Activated effector memory CD4-positive, alpha-beta T cell treated with anti-CD3 and anti-CD28 coated beads, Interleukin-2, amount 50 U/mL, for 16 hours (primary cell): ENCODE results near the gene NAGLU.
A peak's percentile ranks its signal among the peaks of the same experiment; 100 is the strongest.

Experiments
- DNase-seq: peaks from one replicate; pipeline ENCODE4 v3.0.0-alpha.2; 2020

Gene NAGLU

DNA sequence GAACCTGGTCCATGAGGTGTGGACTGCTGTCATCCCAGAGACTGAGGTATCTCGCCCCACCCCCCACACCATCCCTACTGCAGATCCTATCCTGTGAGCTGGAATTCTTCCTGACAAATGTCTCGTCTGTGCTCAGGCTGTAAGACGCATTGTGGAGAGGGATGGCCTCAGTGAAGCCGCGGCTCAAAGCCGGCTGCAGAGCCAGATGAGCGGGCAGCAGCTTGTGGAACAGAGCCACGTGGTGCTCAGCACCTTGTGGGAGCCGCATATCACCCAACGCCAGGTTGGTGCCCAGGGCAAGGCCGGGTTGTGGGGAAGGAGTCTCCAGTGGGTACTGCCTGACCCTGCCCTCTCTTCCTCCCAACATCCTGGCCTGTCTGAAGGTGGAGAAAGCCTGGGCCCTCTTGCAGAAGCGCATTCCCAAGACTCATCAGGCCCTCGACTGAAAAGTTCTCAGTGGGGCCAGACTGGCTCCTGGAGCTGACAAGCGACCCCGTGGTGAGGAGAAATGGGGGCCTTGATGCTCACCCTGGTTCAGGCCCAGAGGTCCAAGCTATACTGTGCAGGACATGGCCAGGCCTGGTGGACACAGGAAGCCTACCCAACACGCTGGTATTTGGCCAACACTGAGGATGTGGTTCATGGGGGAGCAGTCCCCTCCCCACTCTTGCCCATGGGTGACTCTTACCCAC is 29.6 kb downstream of the NAGLU start:
- DNase-seq = no peak

DNA sequence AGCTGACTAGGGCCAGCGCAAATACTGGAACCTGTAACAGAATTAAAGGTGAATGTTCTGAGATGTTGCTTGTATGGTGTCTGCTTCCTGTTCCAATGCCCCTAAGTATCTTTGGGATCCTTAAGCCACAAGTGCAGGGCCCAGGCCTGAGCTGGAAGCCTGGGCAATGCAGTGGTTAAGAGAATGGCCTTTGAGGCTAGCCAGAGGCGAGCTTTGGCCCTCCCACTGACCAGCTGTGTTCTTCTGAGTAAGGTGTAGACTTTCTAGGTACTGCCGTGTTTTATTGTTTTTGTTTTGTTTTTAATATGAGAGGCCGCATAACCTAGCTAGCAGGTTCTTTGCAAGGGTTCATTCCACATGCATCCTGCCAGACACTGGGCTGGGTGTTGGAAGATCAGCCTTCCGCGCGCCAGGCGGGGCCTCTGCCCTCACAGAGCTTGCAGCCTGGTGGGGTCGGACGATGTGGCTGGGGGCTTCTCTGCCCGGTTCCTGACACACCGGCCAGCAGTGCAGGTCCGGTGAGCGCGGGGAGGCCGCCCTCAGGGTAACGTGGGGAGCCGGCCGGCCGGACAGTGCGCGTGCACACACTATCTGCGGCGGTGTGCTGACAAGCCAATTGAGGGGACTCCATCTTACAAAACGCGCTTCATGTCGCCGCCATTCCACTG is 30.3 kb downstream of the NAGLU start:
- DNase-seq = no peak

DNA sequence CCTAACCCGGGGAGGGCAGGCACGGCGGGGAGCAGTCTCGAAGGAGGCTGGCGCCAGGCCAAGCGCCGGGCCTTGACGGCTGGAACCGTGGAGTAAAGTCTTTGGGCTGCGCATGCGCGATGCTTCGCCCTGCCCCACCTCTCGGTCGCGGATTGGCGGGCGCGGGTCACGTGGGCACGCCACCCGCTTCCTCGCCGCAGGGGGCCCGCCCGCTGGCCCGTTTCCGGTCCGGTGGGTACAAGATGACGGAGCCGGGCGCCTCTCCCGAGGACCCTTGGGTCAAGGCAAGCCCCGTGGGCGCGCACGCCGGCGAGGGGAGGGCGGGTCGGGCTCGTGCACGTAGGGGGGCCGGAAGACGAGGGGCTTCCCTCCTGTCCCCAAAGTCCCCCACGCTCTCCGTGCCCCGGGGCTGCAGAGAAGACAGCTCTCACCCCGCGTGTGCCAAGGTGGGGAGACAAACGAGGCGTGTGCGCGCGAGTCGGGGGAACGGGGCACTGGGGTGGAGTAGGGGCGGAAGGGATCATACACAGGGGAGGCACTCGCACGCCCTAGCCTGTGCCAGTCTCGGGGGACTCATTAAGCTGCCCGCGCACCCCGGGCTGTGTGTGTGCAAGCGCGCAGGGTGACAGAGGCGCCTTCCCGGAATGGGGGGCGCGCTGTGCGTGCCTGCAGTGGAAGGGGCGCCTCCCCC is 31.0 kb downstream of the NAGLU start, which contains the start of gene MLX:
TSS of gene MLX (plus strand) at position 218 of the 691 bp plus-strand sequence. CDS start at position 243, 25 bp downstream.
- peak; percentile 97 for DNase-seq

DNA sequence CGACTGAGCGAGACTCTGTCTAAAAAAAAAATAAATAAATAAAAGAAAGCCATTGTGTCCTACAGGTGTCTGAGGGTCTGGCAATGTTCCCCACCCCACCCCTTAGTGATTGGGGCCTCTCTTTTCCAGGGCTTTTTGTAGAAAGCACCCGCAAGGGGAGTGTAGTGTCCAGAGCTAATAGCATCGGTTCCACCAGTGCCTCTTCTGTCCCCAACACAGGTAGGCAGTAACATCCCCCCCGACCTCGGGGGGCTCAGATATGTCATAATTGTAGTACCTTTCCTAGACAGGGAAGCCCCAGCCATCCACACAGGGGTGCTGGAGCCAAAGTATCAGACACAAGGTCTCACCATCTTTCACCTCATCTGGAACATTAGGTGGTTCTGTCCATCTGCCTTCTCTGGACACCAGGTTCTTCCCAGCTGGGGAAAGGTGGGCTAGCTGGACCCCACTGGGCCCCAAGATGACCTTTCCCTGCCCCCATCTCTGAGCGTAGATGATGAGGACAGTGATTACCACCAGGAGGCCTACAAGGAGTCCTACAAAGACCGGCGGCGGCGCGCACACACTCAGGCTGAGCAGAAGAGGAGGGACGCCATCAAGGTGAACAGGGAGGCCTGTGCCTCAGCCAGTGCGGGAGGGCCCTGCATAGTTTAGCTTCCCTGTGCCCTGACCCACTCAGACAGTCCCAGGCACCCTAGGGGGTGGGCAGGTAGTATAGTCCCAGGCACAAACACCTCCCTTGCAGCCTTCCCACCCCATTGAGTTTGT is 32.5 kb downstream of the NAGLU start:
- no peak for DNase-seq

DNA sequence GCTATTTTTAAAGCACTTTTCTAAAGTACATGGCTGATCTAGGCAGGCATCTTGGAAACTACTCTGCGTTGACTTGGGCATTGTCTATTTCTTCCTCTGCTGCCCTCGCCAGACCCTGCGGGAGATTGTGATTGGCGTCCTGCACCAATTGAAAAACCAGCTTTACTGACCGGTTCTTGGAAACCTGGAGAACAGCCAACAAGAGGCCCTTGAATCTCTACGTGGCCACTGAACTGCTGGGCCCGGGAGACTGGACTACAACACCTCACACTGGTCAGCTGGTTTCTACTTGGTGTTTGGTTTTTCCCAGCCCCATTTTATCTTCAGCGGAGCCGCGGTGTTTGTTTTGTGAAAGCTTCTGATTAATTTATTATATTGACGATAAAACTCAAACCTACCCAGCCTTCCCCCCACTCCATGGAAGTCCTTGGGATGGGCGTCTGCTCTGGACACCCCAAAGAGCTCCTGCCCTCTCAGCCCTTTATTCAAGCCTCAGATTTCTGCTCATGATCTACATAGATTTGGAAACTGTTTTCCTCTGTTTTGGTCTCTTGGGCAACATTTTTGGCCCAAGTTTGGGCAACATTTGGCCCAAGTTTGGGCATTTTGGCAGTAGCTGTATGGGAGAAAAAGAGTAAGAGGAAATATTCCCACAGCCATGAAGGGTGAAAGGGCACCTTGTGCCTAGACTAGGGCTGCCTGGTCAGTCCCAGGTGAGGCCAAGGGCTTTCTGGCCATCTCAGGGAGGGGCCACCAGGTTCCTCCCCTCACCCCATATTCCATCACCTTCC is 35.6 kb downstream of the NAGLU start:
- no peak for DNase-seq

DNA sequence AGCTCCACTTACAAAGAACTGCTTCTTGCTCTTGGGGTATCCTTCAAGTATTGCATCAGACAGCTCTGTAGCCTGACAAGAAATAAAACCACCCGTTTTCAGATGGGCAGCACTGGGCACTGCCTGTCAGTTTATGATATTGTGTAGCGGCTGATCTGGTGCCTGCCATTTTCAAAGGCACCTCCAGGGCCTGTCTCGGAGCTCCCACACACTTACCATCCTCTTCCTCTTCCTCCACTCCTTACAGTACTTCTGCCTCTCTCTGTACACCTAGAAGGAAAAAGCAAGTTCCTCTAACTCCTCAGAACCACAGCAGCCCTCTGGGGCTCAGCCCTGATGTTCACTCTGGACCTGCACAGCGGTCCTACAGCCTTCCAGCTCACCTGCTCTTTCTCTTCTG is 37.1 kb downstream of the NAGLU start:
- peak; percentile 30 for DNase-seq

DNA sequence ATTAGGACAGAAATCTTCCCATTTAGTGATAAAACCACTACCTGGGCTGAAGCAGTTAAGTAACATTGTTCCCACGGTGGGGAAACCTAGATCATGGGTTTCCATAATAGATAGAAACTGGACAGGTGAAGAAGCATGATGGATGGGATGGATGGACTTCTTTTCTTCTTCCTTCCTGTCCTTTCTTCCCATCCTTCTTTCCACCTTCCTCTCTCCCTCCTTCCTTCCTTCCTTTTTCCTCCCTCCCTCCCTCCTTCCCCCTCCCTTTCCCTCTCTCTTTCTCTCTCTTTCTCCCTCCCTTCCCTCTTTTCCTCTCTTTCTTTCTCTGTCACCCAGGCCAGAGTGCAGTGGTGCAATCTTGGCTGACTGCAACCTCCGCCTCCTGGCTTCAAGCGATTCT is 38.4 kb downstream of the NAGLU start:
- no peak for DNase-seq

DNA sequence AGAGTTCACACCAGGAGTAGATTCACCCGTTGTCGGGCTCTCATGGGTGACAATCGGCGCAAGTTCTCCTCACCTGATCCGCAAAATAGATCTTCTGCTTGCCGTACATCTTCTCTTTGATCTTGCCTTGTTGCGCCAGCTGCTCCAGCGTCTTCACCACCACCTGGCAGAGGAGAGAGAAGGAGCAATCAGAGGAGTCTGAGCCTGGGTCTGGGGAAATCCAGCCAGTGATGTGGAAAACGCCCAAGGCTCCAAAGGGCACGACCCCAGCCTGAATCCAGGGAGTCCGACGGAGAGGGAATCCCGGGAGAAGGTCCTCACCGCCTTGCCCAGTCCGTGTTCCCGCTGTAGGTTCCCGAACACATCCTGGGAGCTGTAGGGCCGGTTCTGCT is 41.1 kb downstream of the NAGLU start:
- DNase-seq = no peak

DNA sequence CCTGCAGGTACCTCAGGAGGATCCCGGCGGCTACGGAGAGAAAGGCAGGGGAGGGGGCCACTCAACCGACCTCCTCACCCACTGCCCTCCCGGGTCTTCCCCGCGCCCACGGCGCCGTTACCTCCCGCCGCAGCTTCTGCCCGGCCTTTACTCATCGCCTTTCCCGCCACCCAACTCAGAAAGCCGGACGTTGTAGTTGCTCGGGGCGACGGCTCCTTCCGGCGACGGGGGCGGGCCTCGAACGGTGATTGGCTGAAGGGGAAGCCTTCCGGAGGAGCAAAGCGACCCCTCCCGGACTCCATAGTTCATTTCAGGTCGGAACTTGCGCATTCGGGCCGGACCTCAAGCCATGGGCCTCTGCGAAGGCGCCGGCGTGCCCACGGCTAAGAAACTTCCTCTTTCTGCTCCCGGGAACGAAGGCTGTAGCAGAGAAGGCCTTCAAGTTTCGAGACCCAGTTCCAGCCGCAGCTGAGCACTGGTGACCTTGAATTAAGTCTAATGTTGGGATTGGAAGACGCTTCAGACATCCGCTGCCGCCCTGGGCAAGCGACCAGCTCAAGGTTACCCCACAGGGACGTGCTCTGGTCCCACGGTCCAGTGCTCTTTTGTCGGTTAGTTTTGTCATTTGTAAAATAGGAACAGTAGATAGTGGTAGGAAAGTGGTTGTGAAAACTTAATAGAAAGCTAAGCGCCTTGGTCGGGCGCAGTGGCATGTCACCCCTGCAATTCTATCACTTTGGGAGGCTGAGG is 41.7 kb downstream of the NAGLU start, which contains the start of gene PSMC3IP:
TSS of gene PSMC3IP (minus strand) at position 198 of the 750 bp plus-strand sequence. CDS start at position 155, 43 bp downstream.
- peak; percentile 98 for DNase-seq

DNA sequence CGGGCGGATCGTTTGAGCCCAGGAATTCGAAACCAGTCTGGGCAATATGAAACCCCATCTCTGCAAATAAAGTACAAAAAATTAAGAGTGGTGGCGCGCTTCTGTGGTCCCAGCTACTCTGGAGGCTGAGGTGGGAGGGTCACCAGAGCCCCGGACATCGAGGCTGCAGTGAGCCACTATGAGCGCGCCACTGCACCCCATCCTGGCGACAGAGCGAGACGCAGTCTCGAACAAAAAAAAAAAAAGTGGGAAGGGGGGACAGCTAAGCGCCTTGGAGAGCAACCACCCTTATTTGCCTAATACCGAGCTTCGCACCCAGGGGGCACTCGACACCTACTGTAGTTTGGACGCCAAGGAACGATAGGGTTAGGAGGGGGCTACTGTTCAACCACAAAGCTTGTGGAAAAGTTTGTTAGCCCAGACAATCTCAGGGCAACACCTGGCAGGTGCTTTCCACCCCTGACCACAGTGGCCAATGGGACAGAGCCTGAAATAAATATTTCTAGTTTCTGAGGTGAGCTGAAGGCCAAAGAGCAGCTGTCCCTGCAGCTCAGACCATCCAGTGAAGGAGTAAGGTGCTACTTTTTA is 42.3 kb downstream of the NAGLU start:
- DNase-seq = peak; percentile 89

DNA sequence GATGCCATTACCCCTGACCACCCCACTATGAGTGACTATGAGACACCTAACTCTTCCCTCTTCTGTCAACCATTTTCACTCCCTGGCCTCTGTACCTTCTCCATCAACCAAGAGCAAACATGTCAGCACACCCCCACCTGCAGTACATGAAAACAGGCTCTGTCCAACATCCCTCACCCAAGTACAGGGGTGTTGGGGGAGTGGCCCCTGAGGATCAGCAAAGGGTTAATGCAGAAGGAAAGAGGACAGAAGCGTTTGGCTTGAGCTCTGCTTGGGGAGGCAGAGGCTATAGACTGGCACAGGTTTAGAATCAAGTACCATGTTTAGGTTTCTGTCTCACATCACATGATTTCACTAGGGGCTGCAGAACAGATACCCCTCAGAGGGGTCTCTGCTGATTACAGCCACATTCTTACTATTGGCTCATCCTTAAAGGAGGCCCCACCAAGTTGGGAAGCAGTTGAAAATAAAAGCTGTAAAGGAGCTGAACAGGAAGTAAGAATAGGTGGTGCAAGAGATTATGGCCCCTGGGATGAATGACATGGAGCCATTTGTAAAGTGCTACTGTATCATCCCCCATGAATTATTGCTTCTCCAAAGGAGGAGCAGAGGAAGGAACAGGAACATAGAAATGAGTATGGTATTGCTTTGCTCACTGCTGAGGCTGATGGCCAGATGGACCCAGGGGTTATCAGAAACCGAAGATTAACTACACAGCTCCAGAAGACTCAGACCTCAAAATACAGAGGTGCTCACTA is 43.9 kb downstream of the NAGLU start:
- no peak for DNase-seq

DNA sequence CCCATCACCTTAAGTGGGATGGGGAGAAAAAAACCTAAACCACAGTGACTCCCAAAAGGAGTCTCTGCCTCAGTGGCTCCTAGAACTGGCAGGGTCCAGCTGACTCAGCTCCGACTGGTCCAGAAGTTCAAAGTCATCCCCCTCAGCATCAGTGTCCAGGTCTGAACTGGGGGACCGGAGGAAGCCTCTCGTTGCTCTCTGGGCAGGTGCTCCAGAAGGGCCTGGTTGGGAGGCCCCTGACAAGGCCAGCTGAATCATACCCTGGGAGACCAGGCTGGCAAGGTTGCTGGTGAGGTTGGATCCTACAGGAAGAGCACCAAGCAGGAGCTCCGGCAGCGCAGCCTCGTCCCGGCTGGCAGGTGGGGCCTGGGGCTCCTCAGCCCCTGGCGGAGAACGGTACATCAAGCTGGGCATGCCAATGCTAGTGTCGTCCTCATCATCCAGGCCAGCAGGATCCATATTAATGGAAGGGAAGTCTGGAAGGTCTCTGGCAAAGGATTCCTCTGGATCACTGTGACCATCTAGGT is 45.8 kb downstream of the NAGLU start:
- DNase-seq = no peak

DNA sequence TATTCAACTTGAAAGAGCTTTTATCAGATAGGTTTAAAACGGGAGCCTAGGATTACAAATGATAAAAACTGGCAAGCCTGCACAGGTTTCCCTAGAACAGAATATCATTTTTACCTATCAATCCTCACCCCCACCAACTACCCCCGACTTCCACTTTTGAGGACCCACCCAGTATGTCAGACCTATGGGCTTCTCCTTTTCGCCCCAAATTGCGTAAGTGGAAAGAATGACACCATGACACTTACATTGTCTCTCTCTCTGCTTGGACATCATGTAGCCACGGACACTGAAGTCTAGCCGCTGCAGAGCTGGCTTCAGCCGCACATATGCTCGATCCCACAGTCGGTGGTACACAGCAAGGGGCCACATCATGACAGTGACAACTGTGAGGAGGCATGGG is 48.8 kb downstream of the NAGLU start:
- DNase-seq = no peak

DNA sequence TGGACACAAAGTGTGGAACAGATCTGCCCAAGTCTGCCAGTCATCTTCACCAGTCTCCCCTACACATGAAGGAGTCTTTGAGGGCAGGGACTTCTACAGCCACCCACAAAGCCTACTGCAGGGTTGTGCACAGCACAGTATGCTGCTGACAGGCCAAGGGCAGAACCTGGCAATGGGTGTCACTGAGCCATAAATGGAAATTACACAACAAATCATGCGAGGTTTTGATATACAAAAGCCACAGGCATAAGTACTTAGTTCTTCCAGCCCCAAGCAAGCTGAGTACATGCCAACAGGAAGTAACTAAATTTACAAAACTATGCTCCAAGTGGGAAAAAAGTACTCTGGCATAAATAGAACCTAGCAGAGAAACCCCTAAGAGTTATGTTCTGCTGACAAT is 49.3 kb downstream of the NAGLU start:
- no peak for DNase-seq

DNA sequence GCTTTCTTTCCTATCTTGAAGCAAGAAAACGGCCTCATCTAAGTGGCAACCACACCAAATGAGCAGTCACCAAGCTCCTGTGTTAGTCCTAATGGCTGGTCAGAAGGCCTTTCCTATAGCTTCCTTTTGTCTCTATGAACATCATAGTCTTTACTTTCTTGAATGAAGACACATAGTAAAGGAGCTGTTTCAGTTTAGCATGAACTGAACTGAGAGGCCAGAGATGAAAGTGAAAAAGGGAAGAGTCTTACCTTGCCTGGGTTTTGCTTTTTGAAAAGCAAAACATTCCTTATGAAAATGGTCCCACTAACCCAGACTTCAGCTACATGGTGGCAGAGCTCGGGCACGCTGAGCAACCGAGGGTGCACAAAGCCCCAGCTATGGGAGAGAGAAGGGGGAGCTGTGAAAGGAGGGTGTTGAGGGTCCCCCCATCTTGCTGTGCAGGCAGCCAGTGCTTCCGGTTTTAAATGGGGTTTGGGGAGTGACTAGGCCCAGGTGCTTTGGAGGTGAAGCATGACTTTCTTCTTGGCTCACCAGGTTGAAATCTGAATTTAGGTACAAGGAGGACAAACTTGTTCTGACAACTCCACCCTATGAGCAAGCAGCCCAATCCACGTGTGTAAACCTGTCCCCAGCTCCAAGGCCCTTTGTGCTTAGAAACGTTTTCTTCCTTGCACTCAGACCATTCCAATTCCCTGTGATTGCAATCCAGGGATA is 50.6 kb downstream of the NAGLU start:
- DNase-seq = no peak

DNA sequence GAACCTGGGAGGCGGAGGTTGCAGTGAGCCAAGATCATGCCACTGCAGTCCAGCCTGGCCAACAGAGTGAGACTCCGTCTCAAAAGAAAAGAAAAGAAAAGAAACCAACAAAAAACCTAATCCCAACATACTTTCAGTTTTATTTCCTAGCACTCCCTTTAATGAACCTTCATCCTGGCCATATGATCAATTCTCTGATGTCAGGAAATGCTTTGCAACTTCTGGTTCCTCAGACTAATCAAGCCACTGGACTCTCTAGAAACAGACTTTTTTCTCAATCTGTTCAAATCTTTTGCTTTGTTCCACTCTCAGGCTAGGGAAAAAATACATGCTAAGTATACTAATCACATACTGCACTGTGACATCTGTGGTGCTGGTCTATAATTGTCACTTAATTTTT is 54.8 kb downstream of the NAGLU start:
- no peak for DNase-seq

DNA sequence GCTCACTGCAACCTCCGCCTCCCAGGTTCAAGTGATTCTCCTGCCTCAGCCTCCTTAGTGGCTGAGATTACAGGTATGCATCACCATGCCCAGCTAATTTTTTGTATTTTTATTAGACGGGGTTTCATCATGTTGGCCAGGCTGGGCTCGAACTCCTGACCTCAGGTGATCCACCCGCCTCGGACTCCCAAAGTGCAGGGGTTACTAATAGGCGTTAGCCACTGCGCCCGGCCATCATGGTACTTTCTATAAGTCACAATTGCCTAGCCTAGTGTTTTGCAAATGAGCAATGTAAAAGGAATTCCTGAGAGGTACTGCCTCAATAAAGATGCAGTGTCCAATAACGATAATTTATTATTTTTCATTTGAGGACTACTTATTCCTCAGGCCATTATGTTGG is 55.4 kb downstream of the NAGLU start:
- DNase-seq = no peak
